ENCODE results near the gene MMUT. TPM values are rescaled to one million over a fixed set of nuclear protein-coding genes. Genes with fewer than 3 reads are reported as not detected.
A peak's percentile ranks its signal among the peaks of the same experiment; 100 is the strongest.
"Not testable (repeated sequence)": the region's sequence is repeated elsewhere in the genome, so short reads cannot be mapped to it uniquely, and the experiment has no call there.

The MMUT gene
- total RNA-seq (2014; rRNA removed; shearing (Covaris generic)) = 7.2 and 8.6 TPM in 2 replicates
- 11.2 and 13.2 TPM in 2 replicates for polyA plus RNA-seq (2015; cell fraction: cytosol; rRNA removed)
- 35.2 and 36.0 TPM in 2 replicates for polyA plus RNA-seq (2015; cell fraction: nucleus; rRNA removed)

DNA sequence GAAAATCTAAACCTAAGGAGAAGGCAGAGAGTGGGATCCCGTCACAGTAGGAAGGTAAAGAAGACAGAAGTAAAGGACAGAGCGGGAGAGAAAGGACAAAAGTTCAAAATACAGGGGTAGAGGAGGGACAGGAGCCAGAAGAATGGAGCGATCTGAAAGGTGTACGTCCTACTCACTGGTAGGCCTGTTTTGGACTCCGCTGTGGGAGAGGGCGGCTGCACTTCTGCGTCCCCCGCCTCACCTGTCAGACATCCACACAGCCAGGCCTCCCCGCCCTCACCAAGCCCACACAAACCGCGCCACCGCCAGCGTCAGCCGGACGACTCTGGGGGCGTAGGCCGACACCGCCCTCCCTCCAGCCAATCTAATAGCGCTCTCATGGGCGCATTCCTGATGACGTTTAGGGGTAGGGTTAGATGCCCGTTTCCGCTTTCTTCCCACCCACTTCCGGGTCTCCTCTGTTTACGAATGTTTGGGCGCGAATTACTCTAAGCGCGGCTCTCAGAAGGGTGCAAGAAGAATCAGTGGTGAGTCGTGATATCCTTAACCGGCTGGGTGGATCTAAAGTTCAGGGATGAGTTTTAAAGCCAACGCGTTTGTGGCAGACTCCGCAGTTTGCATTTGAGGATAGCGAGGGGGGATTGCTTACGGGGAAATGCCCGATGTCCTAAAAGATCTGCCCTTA is at the start of gene MMUT, which contains the start of gene CENPQ:
TSS of gene MMUT (minus strand) at position 327 of the 685 bp plus-strand sequence. CDS start 3,787 bp downstream, outside the sequence.
TSS of gene CENPQ (plus strand) at position 444 of the 685 bp plus-strand sequence. CDS start 6,807 bp downstream, outside the sequence.
- peak; percentile 94 for DNase-seq (ENCODE audit: low read depth)

- no peak for DNase-seq (ENCODE audit: low read depth)
Observed at GRCh38 chr6:49509342-49509741, 46.3 kb upstream of the MMUT start.

GRCh38 chr6:49506569-49507111 is 43.6 kb upstream of the MMUT start:
- no peak for DNase-seq (ENCODE audit: low read depth)

DNA sequence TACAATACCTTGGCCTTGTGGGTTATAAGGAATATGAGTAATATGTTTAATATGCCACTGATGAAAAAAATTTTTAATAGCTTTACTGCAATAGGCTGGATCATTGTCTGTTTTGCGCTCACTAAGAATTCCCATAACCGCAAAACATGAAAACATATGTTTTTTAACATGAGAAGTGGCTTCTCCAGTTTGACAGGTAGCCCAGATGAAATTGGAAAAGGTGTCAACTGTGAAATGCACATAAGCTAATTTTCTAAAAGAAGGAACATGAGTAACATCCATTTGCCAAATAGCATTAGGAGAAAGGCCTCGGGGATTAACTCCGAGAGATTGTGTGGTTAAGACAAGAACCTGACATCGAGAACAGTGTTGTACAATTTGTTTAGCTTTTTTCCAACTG is 41.6 kb upstream of the MMUT start:
- DNase-seq (ENCODE audit: low read depth) = no peak

DNA sequence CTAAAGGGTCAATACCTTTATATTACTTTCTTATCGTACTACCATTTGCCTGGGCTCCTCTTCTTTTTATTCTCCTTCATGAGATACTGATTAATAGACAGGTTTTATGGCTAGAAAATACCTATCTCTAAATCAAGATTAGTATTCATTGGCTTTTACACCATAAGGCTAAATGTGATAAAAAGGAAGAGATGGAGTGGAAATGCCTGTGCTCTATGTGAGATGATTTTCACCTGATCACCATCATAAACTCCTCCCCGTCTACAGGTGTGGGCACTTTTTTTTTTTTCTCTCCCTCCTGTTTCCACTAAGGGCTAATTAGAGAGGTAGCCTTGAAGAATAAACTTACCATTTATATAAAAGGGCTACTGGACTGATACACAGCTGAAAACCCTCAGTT is 36.6 kb upstream of the MMUT start, which contains the start of gene GLYATL3:
TSS of gene GLYATL3 (plus strand) at position 301 of the 400 bp plus-strand sequence. CDS start 12,068 bp downstream, outside the sequence.
- no peak for DNase-seq (ENCODE audit: low read depth)

DNA sequence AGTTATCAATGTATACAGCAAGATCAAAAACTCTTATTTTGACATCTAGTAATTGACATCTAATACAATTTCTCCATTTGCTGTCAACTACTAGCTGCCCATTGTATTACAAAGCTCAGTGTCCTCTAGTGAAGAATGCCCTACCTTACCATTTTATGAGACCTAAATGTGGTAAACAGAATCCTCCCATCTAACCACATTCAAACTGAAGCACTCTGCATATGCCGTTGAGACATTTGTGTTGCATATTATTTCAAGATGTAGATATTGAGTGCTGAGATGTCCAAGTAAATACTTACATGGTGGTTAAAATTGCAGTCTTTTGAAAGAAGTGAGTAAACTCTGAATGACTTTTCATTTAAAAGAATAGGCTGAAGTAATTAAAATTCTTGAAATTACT is 36.1 kb upstream of the MMUT start:
- no peak for DNase-seq (ENCODE audit: low read depth)

- DNase-seq (ENCODE audit: low read depth) = no peak
Observed at GRCh38 chr6:49497304-49497703, 34.3 kb upstream of the MMUT start.

DNA sequence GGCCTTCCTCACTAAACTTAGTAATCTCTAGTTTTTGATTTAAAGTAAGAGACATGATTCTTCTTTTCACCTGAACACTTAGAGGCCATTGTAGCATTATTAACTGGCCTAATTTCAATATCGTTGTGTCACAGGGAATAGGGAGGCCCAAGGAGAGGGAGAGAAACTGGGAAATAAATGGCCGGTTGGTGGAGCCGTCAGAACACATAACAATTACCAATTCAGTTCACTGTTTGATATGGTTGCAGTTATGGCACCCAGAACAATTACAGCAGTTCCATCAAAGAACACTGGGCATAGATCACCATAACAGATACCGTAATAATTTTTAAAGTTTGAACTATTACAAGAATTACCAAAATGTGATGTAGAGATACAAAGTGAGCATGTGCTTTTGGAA is 27.6 kb upstream of the MMUT start:
- DNase-seq (ENCODE audit: low read depth) = no peak

DNA sequence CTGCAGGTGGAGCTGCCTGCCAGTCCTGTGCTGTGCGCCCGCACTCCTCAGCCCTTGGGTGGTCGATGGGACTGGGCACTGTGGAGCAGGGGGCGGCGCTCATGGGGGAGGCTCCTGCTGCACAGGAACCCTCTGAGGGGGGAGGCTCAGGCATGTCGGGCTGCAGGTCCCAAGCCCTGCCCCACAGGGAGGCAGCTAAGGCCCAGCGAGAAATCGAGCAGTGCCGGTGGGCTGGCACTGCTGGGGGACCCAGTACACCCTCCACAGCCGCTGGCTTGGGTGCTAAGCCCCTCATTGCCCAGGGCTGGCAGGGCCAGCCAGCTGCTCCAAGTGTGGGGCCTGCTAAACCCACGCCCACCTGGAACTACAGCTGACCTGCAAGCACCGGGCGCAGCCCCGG is 20.3 kb upstream of the MMUT start:
- not testable (repeated sequence) for DNase-seq (ENCODE audit: low read depth)

DNA sequence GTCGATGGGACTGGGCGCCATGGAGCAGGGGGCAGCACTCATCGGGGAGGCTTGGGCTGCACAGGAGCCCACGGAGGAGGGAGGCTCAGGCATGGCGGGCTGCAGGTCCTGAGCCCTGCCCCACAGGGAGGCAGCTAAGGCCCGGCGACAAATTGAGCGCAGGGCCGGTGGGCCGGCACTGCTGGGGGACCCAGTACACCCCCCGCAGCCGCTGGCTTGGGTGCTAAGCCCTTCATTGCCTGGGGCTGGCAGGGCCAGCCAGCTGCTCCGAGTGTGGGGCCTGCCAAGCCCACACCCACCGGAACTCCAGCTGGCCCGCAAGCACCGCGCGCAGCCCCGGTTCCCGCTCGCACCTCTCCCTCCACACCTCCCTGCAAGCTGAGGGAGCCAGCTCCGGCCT is 18.8 kb upstream of the MMUT start:
- not testable (repeated sequence) for DNase-seq (ENCODE audit: low read depth)

DNA sequence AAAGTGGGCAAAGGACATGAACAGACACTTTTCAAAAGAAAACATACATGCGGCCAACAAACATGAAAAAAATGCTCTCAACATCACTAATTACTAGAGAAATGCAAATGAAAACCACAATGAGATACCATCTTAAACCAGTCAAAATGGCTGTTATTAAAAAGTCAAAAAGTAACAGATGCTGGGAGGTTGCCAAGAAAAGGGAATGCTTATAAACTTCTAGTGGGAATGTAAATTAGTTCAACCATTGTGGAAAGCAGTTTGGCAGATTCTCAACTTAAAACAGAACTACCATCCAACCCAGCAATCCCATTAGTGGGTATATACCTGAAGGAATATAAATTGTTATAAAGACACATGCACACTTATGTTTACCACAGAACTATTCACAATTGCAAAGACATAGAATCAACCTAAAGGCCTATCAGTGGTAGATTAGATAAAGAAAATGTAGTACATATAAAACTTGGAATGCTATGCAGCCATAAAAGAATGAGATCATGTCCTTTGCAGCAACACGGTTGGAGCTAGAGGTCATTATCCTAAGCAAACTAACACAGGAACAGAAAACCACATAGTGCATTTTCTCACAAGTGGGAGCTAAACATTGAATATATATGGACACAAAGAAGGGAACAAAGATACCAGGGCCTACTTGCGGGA is 16.4 kb upstream of the MMUT start:
- no peak for DNase-seq (ENCODE audit: low read depth)

DNA sequence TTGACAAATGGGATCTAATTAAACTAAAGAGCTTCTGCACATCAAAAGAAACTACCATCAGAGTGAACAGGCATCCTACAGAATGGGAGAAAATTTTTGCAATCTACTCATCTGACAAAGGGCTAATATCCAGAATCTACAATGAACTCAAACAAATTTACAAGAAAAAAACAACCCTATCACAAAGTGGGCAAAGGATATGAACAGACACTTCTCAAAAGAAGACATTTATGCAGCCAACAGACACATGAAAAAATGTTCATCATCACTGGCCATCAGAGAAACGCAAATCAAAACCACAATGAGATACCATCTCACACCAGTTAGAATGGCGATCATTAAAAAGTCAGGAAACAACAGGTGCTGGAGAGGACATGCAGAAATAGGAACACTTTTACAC is 13.5 kb upstream of the MMUT start:
- not testable (repeated sequence) for DNase-seq (ENCODE audit: low read depth)

DNA sequence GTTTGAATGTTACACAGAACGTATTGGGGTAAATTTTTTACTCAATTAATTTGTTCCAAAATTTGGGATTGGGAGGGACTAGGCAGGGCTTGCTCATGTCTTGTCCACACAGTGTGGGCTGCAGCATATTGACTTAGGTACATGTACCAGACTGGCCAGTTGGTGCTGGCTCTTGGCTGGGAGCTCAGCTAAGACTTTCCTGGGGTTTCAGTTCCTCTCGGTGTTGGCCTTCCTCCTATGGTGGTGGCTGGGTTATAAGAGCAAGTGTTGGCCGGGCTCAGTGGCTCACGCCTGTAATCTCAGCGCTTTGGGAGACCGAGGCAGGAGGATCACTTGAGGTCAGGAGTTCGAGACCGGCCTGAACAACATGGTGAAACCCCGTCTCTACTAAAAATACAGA is 5.0 kb upstream of the MMUT start:
- DNase-seq (ENCODE audit: low read depth) = no peak

- DNase-seq (ENCODE audit: low read depth) = no peak
Observed at GRCh38 chr6:49464691-49465090, 1.6 kb upstream of the MMUT start.

GRCh38 chr6:49463612-49463967 is 537 bp upstream of the MMUT start:
- DNase-seq (ENCODE audit: low read depth) = no peak

GRCh38 chr6:49462599-49462926 is 490 bp downstream of the MMUT start:
- DNase-seq (ENCODE audit: low read depth) = no peak

DNA sequence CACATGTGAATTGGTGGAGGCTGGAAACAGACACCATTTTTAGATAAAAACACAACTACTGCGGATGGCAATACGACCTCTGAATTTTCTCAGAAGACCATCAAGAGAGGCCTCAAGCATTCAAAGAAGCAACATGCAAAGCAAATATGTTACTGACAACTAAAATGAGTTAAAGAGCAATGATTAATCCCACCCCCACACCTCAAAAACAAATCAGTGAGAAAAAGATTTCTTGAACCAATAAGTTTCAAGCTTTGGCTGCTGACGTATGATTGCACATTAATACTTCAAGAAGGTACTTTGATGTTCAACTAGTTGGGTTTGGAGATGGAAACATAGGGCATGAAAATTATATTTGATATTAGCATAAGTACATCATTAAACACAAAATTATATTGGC is 982 bp downstream of the MMUT start:
- DNase-seq (ENCODE audit: low read depth) = no peak

GRCh38 chr6:49457771-49458170 is 5.3 kb downstream of the MMUT start:
- peak; percentile 19 for DNase-seq (ENCODE audit: low read depth)

GRCh38 chr6:49454787-49455709 is 8.0 kb downstream of the MMUT start:
- DNase-seq (ENCODE audit: low read depth) = no peak

- no peak for DNase-seq (ENCODE audit: low read depth)
Observed at GRCh38 chr6:49453221-49453620, 9.8 kb downstream of the MMUT start.

DNA sequence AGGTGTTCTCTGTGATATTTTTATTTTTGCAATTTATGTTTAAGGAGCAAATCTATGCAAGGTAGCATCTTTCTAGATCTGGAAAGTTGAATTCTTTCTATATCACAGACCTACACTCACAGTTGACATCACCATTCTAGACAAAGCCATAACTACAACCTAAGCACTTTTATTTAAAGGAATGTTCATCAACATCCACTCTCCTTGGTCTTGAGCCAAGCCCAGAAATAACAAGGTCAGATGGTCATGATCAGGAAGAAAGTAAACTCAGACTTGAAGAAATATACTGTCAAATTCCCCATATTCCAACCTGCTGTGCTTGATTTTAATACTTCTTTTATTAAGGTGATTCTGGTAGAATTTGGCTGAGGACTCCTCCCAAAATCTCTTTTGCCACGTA is 32.2 kb downstream of the MMUT start:
- DNase-seq (ENCODE audit: low read depth) = no peak
